DOHH2 (cell line): Measurements from ENCODE around the gene INPP4B.

Experiments
- H3F3A ChIP-seq: fragments of 200-600 bp; sonication (generic), shearing (Covaris generic); 2 replicates; pipeline ENCODE4 v1.6.0; 2016; ENCODE audit warnings: antibody characterized with exemption, mild to moderate bottlenecking; ENCODE audit not compliant: control insufficient read depth, insufficient read depth
- H3K27ac ChIP-seq: fragments of 200-600 bp; sonication (generic); 2 replicates; pipeline ENCODE4 v1.5.1; 2014; ENCODE audit warnings: low read depth, mild to moderate bottlenecking, low read length, moderate library complexity
- H3K27me3 ChIP-seq: fragments of 200-600 bp; sonication (generic); 2 replicates; pipeline ENCODE4 v1.6.1; 2014; ENCODE audit warnings: mild to moderate bottlenecking, low read length, mixed read lengths; ENCODE audit not compliant: control insufficient read depth
- H3K36me3 ChIP-seq: fragments of 200-600 bp; sonication (generic); 2 replicates; pipeline ENCODE4 v1.6.1; 2014; ENCODE audit warnings: mild to moderate bottlenecking, low read length, moderate library complexity, mixed read lengths; ENCODE audit not compliant: control insufficient read depth
- H3K4me1 ChIP-seq: fragments of 200-600 bp; sonication (generic); 2 replicates; pipeline ENCODE4 v1.6.1; 2014; ENCODE audit warnings: mild to moderate bottlenecking, low read length, mixed read lengths; ENCODE audit not compliant: control insufficient read depth
- H3K4me2 ChIP-seq: fragments of 200-600 bp; sonication (generic); 2 replicates; pipeline ENCODE4 v1.6.0; 2014; ENCODE audit warnings: mild to moderate bottlenecking, low read length, moderate library complexity
- H3K4me3 ChIP-seq: fragments of 200-600 bp; sonication (generic); 2 replicates; pipeline ENCODE4 v1.5.1; 2014; ENCODE audit warnings: mild to moderate bottlenecking, low read length, mixed read lengths
- H3K79me2 ChIP-seq: fragments of 200-600 bp; sonication (generic); 2 replicates; pipeline ENCODE4 v1.6.1; 2014; ENCODE audit warnings: mild to moderate bottlenecking, low read length, mixed read lengths; ENCODE audit not compliant: control insufficient read depth
- H3K9me2 ChIP-seq: fragments of 200-600 bp; sonication (generic); replicated peaks from 2 replicates; pipeline ENCODE4 v1.6.1; 2014; ENCODE audit warnings: mild to moderate bottlenecking, low read length, mixed read lengths; ENCODE audit not compliant: control insufficient read depth
- H3K9me3 ChIP-seq: fragments of 200-600 bp; sonication (generic); 2 replicates; pipeline ENCODE4 v1.6.1; 2014; ENCODE audit warnings: antibody characterized with exemption, low read length, mixed read lengths; ENCODE audit not compliant: control insufficient read depth, insufficient read depth
- H4K20me1 ChIP-seq: fragments of 200-600 bp; sonication (generic); 2 replicates; pipeline ENCODE4 v1.6.0; 2014; ENCODE audit warnings: low read depth, mild to moderate bottlenecking, antibody characterized with exemption, low read length, moderate library complexity; ENCODE audit not compliant: control insufficient read depth, insufficient read depth
- CTCF ChIP-seq: fragments of 200-600 bp; sonication (generic); IDR thresholded peaks from one replicate; pipeline ENCODE4 v1.5.1; 2014; ENCODE audit warnings: antibody characterized with exemption, mild to moderate bottlenecking, low read depth, low read length; ENCODE audit not compliant: poor library complexity, severe bottlenecking
- EZH2phosphoT487 ChIP-seq: fragments of 200-600 bp; sonication (generic); IDR thresholded peaks from 2 replicates; pipeline ENCODE4 v1.6.1; 2017; ENCODE audit warnings: borderline replicate concordance, mild to moderate bottlenecking, antibody characterized with exemption, low read length, moderate library complexity, mixed read lengths

The INPP4B gene

GRCh38 chr4:142353149-142353738, 492.9 kb downstream of the INPP4B start:
- Histone ChIP-seq H3K27me3 (no peaks in the 10 kb centered on the region), H3K4me3 (no peak overlapping the region), H3K9me3 (no peaks in the 10 kb centered on the region), H4K20me1 (no peaks in the 10 kb centered on the region), H3K36me3 (no peaks in the 10 kb centered on the region), H3K4me2 (no peak overlapping the region), H3K27ac (no peak overlapping the region), H3K9me2 (no peaks in the 10 kb centered on the region), H3K79me2 (no peaks in the 10 kb centered on the region), H3K4me1 (no peaks in the 10 kb centered on the region), H3F3A (no peaks in the 10 kb centered on the region)
- peak; percentile 81 for TF ChIP-seq CTCF
- TF ChIP-seq EZH2phosphoT487 = no peak

GRCh38 chr4:142352712-142353111, 493.4 kb downstream of the INPP4B start:
- no peak overlapping the region for H3K27ac ChIP-seq
- no peaks in the 10 kb centered on the region for H3F3A ChIP-seq
- H4K20me1 ChIP-seq = no peaks in the 10 kb centered on the region
- no peaks in the 10 kb centered on the region for H3K4me1 ChIP-seq
- H3K79me2 ChIP-seq = no peaks in the 10 kb centered on the region
- H3K4me2 ChIP-seq = no peak overlapping the region
- H3K36me3 ChIP-seq = no peaks in the 10 kb centered on the region
- no peak overlapping the region for H3K4me3 ChIP-seq
- no peaks in the 10 kb centered on the region for H3K9me3 ChIP-seq
- no peaks in the 10 kb centered on the region for H3K9me2 ChIP-seq
- H3K27me3 ChIP-seq = no peaks in the 10 kb centered on the region
- no peak for TF ChIP-seq EZH2phosphoT487
- no peak for TF ChIP-seq CTCF

- TF ChIP-seq EZH2phosphoT487 (no peak), CTCF (no peak)
- Histone ChIP-seq H3K4me2 (no peak overlapping the region), H3F3A (no peaks in the 10 kb centered on the region), H3K4me1 (no peaks in the 10 kb centered on the region), H3K36me3 (no peaks in the 10 kb centered on the region), H4K20me1 (no peaks in the 10 kb centered on the region), H3K27ac (no peak overlapping the region), H3K9me2 (no peaks in the 10 kb centered on the region), H3K27me3 (no peaks in the 10 kb centered on the region), H3K79me2 (no peaks in the 10 kb centered on the region), H3K9me3 (no peaks in the 10 kb centered on the region), H3K4me3 (no peak overlapping the region)
Observed at GRCh38 chr4:142351958-142352357, 494.1 kb downstream of the INPP4B start.

DNA sequence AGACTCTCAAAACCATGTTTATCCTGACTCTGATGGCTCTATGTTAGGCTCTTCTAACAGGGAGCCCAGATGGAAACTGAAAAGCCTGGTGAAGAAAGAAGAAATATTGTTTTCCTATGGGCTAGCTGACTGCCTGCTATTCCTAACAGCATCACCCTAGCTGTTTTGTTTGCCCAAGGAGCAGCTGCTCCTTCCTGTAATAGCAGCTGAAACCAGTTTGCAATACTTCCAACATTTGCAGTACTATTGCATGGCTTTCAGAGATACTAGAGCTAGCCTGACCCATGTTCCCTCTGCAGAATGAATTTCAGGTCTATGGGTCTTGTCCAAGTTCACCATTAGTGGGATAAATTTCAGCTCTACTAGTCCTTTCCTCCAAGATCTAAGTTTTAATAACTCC, 495.2 kb downstream of the INPP4B start:
- Histone ChIP-seq H3K27me3 (no peaks in the 10 kb centered on the region), H3K27ac (no peak overlapping the region), H4K20me1 (no peaks in the 10 kb centered on the region)

More for the DNA sequence above, 495.2 kb downstream of the INPP4B start:
- Histone ChIP-seq H3K79me2 (no peaks in the 10 kb centered on the region), H3K9me2 (no peaks in the 10 kb centered on the region), H3K4me1 (no peaks in the 10 kb centered on the region), H3K9me3 (no peaks in the 10 kb centered on the region), H3K36me3 (no peaks in the 10 kb centered on the region), H3F3A (no peaks in the 10 kb centered on the region), H3K4me3 (no peak overlapping the region), H3K4me2 (no peak overlapping the region)
- TF ChIP-seq CTCF (no peak), EZH2phosphoT487 (no peak)
